M059J (cell line): ENCODE data around the gene ANAPC7. TPM values are rescaled to one million over a fixed set of nuclear protein-coding genes. Genes with fewer than 3 reads are reported as not detected.
"Not testable (repeated sequence)": the region's sequence is repeated elsewhere in the genome, so short reads cannot be mapped to it uniquely, and the experiment has no call there.

Experiments
- DNase-seq: peaks from one replicate; pipeline ENCODE4 v3.0.0-alpha.2; 2012; ENCODE audit warnings: low read depth
- total RNA-seq: library from RNA; depleted of rRNA; stranded (reverse); fragments of >200 nt; shearing (Covaris generic); gene quantifications from 2 replicates; pipeline ENCODE4 v1.2.3, GENCODE V29; 2014

Gene ANAPC7
- total RNA-seq, 1 experiment from 2014 or later: 70.9 TPM

DNA sequence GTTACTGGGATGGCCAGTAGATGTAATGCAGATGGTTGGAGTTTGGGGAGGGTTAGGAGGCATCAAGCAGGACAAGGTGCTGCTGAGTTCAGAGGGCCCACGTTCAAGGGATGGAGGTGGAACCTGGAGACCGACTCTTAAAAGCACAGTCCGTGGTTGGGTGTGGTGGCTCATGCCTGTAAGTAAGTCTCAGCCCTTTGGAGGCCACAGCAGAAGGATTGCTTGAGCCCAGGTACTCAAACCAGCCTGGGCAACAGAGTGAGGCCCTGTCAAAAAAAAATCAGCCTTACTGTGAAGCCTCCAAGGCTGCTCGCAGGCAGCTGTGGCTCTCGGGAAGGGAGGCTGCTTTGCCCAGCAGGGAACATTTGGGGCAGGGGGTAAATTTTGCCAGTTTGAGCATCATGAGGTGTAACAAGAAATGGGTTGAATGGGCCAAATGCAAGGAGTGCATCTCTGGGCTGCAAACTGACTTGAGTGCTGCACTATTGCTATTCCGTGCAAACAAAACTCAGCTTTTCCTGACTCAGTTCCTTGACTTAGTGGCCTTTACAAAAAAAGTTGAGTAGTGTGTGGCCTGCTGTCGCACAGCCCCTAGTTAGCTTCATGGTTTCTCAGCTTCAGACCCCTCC, 55.0 kb downstream of the ANAPC7 start:
- no peak for DNase-seq

DNA sequence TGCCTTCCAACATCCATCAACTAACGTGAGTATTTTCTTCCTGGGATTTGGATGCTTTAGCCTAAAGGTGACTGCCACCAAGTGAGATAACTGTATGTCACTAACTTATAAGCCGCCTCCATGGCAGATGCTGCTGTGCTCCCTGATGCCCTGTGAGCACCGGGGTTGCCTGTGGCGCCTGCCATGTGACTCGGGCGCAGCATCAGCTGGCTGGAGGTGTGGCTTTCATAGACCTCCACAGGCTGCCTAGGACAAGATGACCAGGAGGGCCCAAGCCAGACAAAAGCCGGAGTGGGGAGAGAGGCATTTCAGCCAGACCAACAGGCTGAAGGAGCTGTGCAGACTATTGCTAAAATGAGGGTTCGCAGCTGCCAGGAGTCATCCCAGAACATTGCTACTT, 55.7 kb downstream of the ANAPC7 start:
- DNase-seq: no peak

DNA sequence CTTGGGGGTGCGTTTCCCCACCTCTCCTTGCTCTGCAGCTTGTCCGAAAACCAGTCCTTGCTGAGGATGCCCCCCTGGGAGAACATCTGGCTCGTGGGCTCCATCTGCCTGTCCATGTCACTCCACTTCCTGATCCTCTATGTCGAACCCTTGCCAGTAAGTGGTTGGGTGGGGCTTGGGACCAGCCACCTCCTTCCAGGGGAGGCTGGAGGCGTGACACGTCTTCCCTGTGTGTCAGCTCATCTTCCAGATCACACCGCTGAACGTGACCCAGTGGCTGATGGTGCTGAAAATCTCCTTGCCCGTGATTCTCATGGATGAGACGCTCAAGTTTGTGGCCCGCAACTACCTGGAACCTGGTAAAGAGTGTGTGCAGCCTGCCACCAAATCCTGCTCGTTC, 57.5 kb downstream of the ANAPC7 start:
- no peak for DNase-seq

DNA sequence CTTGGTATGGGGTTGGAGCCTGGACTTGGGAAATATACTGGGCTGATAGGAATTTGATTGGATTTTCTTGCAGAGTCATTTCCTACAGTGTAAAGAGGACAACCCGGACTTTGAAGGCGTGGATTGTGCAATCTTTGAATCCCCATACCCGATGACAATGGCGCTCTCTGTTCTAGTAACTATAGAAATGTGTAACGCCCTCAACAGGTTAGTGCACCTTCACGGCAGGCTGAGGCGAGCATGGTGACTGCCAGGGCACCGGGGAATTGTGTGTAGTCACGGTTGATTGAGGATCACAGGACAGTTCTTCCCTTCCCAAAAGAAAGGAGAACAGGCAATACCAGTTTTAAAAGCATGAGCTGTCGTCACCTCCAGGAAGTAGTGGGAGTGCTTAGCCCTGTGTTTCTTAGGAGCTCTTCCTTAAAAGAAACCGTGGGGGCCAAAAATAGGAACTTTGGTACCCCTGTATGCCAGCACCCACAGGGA, 58.3 kb downstream of the ANAPC7 start:
- DNase-seq: no peak

DNA sequence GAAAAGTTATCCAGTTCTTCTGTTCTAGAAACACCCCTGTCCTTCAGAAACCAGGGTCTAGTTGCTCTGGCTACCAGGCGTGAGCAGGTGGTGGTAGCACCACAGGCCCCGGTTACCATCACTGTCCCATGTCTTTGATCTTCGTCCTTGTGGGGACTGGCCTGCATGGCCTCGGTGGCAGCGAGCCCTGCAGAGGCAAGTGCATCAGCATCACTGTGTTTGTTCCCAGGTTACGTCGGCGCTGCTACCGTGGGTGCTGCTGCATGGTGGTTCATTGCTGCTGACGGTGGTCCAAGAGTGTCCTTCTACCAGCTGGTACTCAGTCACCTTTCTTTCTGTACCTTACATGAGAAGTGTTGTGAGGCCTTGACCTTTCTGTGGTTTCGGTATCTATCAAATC, 58.9 kb downstream of the ANAPC7 start:
- DNase-seq: no peak

DNA sequence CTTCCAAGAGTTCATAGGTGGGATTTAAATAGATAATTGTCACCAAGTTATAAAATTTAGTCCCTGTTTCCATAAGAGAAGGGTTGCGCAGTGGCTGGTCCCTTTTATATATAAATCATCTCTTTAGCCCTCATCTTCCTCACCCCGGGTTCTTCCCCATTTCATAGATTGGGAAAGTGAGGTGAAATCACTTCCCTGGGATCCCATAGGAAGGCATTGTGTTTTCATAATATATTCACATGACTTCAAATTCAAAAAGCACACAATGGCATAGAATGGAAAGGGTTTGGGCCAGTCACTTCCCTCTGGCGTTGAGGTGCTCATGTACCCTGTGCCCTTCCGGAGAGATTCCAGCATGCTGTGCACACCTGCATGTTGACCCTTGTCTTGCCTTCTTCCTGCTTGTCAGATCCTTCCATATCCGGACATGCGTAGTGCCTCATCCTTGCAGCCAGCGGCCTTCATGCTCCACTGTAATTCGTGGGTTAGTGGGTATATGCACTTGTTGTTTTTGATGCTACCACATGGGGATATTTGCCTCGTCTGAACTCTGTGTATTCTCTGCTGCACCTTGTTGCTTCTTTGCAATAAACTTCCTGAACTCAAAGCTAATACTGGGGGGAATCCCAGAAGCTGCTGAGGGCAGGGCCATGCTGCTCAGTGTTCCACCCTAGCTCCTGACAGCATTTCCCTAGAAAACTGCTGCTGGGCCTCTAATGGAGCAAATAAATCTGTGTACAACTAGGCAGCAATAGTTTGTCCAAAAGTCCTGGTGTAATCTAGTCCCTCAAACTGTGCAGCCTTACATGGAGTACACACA, 59.6 kb downstream of the ANAPC7 start:
- no peak for DNase-seq

DNA sequence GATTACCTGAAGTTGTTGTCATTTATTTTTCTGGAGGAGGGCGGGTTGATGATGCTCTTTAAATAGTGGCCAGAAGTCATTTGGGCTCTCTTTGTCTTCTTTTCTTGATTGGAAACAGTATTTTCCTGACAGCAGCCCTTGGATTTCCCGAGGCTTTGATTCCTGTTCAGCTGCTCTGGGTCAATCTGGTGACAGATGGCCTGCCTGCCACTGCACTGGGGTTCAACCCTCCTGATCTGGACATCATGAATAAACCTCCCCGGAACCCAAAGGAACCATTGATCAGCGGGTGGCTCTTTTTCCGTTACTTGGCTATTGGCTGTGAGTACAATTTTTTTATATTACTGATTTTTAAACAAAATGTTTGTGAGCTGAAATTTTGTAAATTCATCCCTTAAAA, 60.4 kb downstream of the ANAPC7 start:
- DNase-seq: no peak

DNA sequence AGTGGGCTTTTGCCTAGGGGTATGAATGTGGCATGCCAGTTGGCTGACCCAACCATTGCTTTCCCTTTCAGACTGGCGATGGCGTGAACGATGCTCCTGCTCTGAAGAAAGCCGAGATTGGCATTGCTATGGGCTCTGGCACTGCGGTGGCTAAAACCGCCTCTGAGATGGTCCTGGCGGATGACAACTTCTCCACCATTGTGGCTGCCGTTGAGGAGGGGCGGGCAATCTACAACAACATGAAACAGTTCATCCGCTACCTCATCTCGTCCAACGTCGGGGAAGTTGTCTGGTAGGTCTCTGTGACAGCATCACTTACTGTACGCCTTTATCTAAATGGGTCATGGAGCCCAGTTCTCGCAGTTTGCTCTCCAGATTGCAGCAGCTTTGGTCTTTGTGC, 61.4 kb downstream of the ANAPC7 start:
- DNase-seq: no peak

DNA sequence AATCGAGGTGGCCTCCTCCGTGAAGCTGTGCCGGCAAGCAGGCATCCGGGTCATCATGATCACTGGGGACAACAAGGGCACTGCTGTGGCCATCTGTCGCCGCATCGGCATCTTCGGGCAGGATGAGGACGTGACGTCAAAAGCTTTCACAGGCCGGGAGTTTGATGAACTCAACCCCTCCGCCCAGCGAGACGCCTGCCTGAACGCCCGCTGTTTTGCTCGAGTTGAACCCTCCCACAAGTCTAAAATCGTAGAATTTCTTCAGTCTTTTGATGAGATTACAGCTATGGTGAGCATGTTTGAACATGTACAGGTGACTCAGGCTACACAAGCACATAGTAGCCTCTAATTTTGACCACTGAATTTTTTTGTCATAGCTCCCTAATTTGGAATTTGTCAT, 62.8 kb downstream of the ANAPC7 start:
- no peak for DNase-seq

DNA sequence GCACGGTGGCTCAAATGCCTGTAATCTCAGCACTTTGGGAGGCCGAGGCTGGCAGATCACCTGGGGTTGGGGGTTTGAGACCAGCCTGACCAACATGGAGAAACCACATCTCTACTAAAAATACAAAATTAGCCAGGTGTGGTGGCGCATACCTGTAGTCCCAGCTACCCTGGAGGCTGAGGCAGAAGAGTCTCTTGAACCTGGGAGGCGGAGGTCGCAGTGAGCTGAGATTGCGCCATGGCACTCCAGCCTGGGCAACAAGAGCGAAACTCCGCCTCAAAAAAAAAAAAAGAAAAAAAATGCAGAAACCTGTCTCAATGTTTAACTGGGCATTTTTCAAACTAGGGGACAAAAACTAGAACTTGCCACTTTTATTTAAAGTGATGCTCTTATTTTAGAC, 63.2 kb downstream of the ANAPC7 start:
- not testable (repeated sequence) for DNase-seq

DNA sequence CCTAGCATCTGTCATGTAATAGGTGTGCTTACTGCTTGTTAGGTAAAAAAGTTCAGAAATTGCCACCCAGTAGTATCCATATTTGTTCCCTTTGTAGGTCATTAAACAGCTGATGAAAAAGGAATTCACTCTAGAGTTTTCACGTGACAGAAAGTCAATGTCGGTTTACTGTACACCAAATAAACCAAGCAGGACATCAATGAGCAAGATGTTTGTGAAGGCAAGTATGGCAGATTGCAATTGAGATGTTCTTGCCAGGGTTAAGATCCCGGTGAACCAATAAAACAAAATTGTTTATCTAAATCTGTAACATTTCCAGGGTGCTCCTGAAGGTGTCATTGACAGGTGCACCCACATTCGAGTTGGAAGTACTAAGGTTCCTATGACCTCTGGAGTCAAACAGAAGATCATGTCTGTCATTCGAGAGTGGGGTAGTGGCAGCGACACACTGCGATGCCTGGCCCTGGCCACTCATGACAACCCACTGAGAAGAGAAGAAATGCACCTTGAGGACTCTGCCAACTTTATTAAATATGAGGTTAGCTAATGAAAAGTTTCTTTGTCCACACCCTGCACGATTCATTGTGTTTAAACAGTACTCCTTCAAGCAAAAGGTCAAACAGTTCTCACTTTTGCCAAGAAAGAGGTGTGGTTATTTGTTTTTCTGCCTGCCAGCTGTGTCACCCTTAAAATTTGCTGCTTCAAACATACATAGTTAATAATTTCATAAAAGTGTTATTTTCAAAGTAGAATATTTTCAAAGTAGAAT, 64.1 kb downstream of the ANAPC7 start:
- DNase-seq: no peak

DNA sequence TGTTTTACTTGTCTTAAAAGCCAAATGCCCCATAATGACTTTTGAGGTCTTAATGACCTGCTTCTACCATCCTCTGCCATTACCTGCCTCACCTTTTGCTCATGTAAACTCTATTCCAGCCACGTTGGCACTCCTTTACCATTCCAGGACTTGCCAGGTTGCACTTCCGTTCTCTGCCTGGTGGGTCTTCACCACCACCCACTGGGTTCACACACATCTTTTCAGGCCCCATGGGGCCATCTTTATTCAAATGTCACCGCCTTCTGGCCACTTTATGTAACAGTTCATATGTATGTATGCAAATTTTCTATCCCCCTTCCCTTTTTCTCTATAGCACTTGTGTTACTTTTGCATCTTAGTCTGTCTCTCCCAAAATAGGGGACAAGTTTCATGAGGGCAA, 64.8 kb downstream of the ANAPC7 start:
- peak; percentile 27 for DNase-seq

DNA sequence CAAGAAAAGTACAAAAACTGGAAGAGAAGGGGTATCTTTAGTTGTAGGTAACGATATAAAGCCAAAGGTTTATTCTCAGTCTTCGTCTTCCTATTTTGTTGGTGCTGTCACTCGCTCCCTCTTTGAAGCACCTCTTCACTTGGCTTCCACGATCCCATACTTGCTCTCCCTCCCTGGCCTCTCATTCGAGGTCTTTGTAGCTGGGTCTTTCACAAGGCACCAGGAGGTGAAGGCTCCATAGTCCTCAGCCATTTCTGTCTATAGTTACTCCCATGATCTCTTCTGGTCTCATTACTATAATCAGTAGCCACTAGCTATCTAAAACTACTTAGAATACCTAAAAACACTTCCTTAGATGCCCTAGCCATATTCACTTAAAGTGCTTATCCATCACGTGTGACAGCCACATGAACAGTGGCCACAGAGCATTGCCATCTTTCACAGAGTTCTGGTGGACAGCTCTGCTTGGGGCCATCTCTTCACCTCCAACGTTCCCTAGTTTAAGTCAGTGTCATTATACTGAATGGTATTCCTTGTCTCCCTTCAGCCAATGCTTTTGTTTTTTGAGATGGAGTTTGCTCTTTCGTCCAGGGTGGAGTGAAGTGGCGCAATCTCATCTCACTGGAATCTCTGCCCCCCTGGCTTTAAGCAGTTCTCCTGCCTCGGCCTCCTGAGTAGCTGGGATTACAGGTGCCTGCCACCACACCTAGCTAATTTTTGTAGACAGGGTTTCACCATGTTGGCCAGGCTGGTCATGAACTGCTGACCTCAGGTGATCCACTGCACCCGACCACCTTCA, 65.4 kb downstream of the ANAPC7 start:
- no peak for DNase-seq

DNA sequence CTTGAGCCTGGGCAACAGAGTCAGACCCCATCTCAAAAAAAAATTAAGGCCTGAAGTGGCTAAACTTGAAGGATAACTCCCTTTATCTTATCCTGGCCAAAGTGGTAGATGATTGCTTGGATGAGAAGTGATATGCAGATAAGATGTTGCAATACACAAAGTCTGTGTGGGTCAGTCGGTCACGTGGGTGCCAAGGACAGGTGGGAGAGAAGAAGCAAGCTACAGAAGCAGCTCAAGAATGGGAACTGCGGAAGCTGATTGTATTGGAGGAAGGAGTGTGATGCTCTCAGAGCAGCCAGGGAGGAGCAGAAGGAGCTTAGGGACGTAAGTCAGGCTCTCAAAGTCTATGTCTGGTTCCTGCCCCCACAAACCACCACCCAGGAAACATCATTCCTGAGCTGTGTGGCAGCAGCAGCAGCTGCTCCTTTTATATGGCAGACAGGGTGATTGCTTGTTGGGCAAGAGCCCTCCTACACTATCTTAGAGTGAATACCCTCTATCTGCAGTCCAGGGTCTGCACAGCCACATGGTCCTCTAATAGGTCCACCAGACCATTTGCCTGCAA, 67.9 kb downstream of the ANAPC7 start:
- DNase-seq: no peak

DNA sequence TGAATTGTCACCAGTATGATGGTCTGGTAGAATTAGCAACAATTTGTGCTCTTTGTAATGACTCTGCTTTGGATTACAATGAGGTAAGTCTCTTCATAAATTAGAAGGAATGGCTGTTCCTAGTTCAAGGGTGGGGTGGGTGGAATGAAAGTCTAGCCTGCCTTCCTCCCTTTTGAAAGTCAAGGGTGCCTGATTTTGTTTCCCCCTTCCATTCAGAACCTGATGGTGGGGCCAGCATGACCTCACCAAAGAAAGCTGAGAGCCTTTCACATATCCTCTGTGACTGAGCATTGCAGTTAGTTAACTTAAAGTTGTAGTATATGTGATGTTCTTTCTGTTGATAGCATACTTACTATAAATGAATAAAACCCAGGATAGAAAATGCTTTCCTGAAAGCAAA, 70.3 kb downstream of the ANAPC7 start:
- no peak for DNase-seq

DNA sequence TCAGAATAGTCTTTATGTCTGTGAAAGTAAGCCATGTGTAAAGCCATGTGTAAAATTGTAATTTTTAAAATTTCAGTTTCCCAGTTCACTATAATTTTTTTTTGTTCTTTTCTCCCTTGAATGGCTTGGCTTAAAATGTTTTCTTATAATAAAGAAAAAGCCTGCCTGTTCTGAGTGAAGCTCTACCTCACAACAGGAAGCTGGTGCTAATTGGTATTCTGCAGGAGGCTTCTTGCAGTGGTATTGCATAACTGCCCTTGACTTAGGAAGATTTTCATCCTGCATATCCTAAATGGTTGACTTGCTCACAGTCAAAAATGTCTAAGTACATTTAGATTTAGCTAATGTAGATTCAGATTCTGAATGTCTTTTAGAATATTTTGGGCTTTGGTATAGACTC, 73.0 kb downstream of the ANAPC7 start:
- peak; percentile 15 for DNase-seq

DNA sequence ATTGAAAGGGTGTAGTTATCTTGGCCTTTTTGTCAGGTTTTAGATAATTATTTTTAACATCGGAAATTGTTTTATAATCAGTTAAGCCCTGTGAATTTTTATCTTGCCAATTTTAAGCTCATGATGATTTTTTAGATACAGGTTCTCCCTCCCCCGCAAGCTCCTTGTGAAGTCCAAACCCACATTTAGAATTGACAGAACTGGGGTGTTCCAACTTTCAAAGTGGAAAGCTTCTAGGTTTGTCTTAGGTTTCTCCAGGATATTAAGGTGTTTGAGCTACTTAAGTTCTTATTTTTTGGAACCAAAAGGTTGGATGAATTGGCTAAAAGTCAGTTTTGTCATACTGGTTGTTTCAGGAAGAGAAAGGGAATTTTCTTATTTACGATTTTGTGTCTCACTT, 73.4 kb downstream of the ANAPC7 start:
- no peak for DNase-seq

DNA sequence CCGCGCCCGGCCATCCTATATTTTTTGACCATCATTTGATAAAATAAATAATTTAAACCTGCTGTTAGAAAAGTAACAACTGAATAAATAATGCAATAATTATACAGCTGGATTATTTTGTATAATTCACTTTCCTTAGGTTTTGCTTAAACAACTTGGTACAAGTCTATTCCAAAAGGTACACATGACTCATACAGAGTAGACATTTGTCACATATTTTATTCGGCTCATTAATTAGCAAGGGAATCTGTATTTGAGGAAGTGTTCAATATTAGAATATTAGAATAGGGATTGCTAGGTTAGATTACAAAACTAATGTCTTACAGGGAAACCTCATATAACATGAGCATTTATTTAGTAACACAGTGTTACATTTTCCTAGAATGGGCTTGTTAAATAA, 73.8 kb downstream of the ANAPC7 start:
- no peak for DNase-seq
